Neural progenitor cell (in vitro differentiated cells): ENCODE data around the gene ANKMY1. TPM values are rescaled to one million over a fixed set of nuclear protein-coding genes. Genes with fewer than 3 reads are reported as not detected.

Experiments used
- DNase-seq: peaks from one replicate; pipeline ENCODE4 v3.0.0-alpha.2; 2016; ENCODE audit warnings: low spot score
- H2AFZ ChIP-seq: fragments of 200-600 bp; sonication (generic); replicated peaks from 2 replicates; pipeline ENCODE4 v1.6.1; 2016; ENCODE audit warnings: antibody characterized with exemption
- H3F3A ChIP-seq: fragments of 200-600 bp; sonication (generic); 2 replicates; pipeline ENCODE4 v1.6.1; 2016; ENCODE audit warnings: antibody characterized with exemption, low read depth
- H3K27ac ChIP-seq: fragments of 200-600 bp; sonication (generic); 2 replicates; pipeline ENCODE4 v1.5.1; 2016; ENCODE audit warnings: mild to moderate bottlenecking
- H3K27me3 ChIP-seq: fragments of 200-600 bp; sonication (generic); 2 replicates; pipeline ENCODE4 v1.6.1; 2016; ENCODE audit warnings: mild to moderate bottlenecking, moderate library complexity
- H3K36me3 ChIP-seq: fragments of 200-600 bp; sonication (generic); 2 replicates; pipeline ENCODE4 v1.5.1; 2016
- H3K4me1 ChIP-seq: fragments of 200-600 bp; sonication (generic); 2 replicates; pipeline ENCODE4 v1.6.1; 2016; ENCODE audit warnings: mixed run types
- H3K4me2 ChIP-seq: fragments of 200-600 bp; sonication (generic); 2 replicates; pipeline ENCODE4 v1.6.1; 2016
- H3K4me3 ChIP-seq: fragments of 200-600 bp; sonication (generic); 2 replicates; pipeline ENCODE4 v1.5.1; 2016
- H3K79me2 ChIP-seq: fragments of 200-600 bp; sonication (generic); 2 replicates; pipeline ENCODE4 v1.6.1; 2016; ENCODE audit warnings: low read depth
- H3K9ac ChIP-seq: fragments of 200-600 bp; sonication (generic); 2 replicates; pipeline ENCODE4 v1.6.1; 2016
- H3K9me3 ChIP-seq: fragments of 200-600 bp; sonication (generic); 2 replicates; pipeline ENCODE4 v1.5.1; 2016; ENCODE audit warnings: low read depth
- H4K20me1 ChIP-seq: fragments of 200-600 bp; sonication (generic); 2 replicates; pipeline ENCODE4 v1.6.1; 2016; ENCODE audit warnings: low read depth
- H3K27ac Mint-ChIP-seq: 3 replicates; pipeline ENCODE4 v1.8.0; 2021; ENCODE audit warnings: mixed read lengths
- H3K27me3 Mint-ChIP-seq: 2 replicates; pipeline ENCODE4 v1.8.0; 2022; ENCODE audit warnings: low read depth, mild to moderate bottlenecking, inconsistent platforms, moderate library complexity, mixed read lengths; ENCODE audit not compliant: insufficient read depth
- H3K36me3 Mint-ChIP-seq: 3 replicates; pipeline ENCODE4 v1.8.0; 2021; ENCODE audit warnings: mixed read lengths
- H3K4me1 Mint-ChIP-seq: 3 replicates; pipeline ENCODE4 v1.8.0; 2021; ENCODE audit warnings: mixed read lengths
- H3K4me3 Mint-ChIP-seq: 3 replicates; pipeline ENCODE4 v1.8.0; 2021; ENCODE audit warnings: mild to moderate bottlenecking, moderate library complexity, mixed read lengths
- H3K9me3 Mint-ChIP-seq: 3 replicates; pipeline ENCODE4 v1.8.0; 2020; ENCODE audit warnings: mixed read lengths
- CTCF ChIP-seq: fragments of 200-600 bp; sonication (generic); IDR thresholded peaks from 2 replicates; pipeline ENCODE4 v1.5.1; 2017; ENCODE audit warnings: antibody characterized with exemption, mild to moderate bottlenecking
- EZH2 ChIP-seq: fragments of 200-600 bp; sonication (generic); IDR thresholded peaks from 2 replicates; pipeline ENCODE4 v1.6.1; 2017; ENCODE audit warnings: antibody characterized with exemption, mild to moderate bottlenecking, moderate library complexity
- EZH2phosphoT487 ChIP-seq: fragments of 200-600 bp; sonication (generic); IDR thresholded peaks from 2 replicates; pipeline ENCODE4 v1.6.1; 2017; ENCODE audit warnings: antibody characterized with exemption
- total RNA-seq: library from RNA; depleted of rRNA; stranded (reverse); fragments of >200 nt; gene quantifications from 2 replicates; pipeline ENCODE4 v1.2.3, GENCODE V29; 2015; ENCODE audit warnings: low replicate concordance

Gene ANKMY1
- total RNA-seq, 1 donor from 2014 or later: 4.2 TPM

- no peak overlapping the region for H3K4me2 ChIP-seq
- H3K27me3 ChIP-seq: peaks cover 4% of the 10 kb centered on the region
- H3K9me3 ChIP-seq: no peaks in the 10 kb centered on the region
- H3K4me3 ChIP-seq: no peak overlapping the region
- Mint-ChIP-seq H3K9me3 (peaks cover 59% of the 10 kb centered on the region), H3K27me3 (peaks cover 7% of the 10 kb centered on the region), H3K27ac (no peak overlapping the region), H3K4me3 (no peak overlapping the region), H3K36me3 (peaks cover 53% of the 10 kb centered on the region), H3K4me1 (peaks cover under 1% of the 10 kb centered on the region)
- no peak overlapping the region for H3K9ac ChIP-seq
- no peaks in the 10 kb centered on the region for H3K79me2 ChIP-seq
- H2AFZ ChIP-seq: no peak overlapping the region
- no peak for DNase-seq
- H3K27ac ChIP-seq: no peak overlapping the region
- H3K36me3 ChIP-seq: no peaks in the 10 kb centered on the region
- H4K20me1 ChIP-seq: no peaks in the 10 kb centered on the region
- no peaks in the 10 kb centered on the region for H3K4me1 ChIP-seq
- H3F3A ChIP-seq: no peaks in the 10 kb centered on the region
- TF ChIP-seq EZH2: no peak
- TF ChIP-seq EZH2phosphoT487: no peak
- TF ChIP-seq CTCF: no peak
Measured at GRCh38 chr2:240525802-240526201, 32.0 kb downstream of the ANKMY1 start.

GRCh38 chr2:240524963-240525718 lies 32.6 kb downstream of the ANKMY1 start:
- Histone ChIP-seq H3K36me3 (no peaks in the 10 kb centered on the region), H3K79me2 (no peaks in the 10 kb centered on the region), H3K27me3 (peaks cover 11% of the 10 kb centered on the region), H3K9ac (no peak overlapping the region), H3K4me2 (no peak overlapping the region), H3K4me3 (no peak overlapping the region), H3F3A (no peaks in the 10 kb centered on the region), H2AFZ (no peak overlapping the region), H3K27ac (no peak overlapping the region), H4K20me1 (no peaks in the 10 kb centered on the region), H3K9me3 (no peaks in the 10 kb centered on the region), H3K4me1 (no peaks in the 10 kb centered on the region)
- Mint-ChIP-seq H3K36me3 (peaks cover 54% of the 10 kb centered on the region), H3K4me3 (no peak overlapping the region), H3K27me3 (peaks cover 10% of the 10 kb centered on the region), H3K4me1 (peaks cover 4% of the 10 kb centered on the region), H3K27ac (no peak overlapping the region), H3K9me3 (peaks cover 56% of the 10 kb centered on the region)
- TF ChIP-seq EZH2: no peak
- TF ChIP-seq EZH2phosphoT487: no peak
- no peak for DNase-seq

GRCh38 chr2:240523451-240524281 lies 34.1 kb downstream of the ANKMY1 start:
- DNase-seq: no peak
- H3K27ac Mint-ChIP-seq: no peak overlapping the region
- Histone ChIP-seq H3K79me2 (no peaks in the 10 kb centered on the region), H3K27me3 (peaks cover 26% of the 10 kb centered on the region), H3K4me3 (no peak overlapping the region), H3K9ac (no peak overlapping the region), H3K4me2 (no peak overlapping the region), H3K27ac (no peak overlapping the region), H3K9me3 (no peaks in the 10 kb centered on the region), H3F3A (peaks cover 4% of the 10 kb centered on the region), H3K36me3 (no peaks in the 10 kb centered on the region), H4K20me1 (no peaks in the 10 kb centered on the region), H3K4me1 (peaks cover 7% of the 10 kb centered on the region), H2AFZ (no peak overlapping the region)
- peaks cover 46% of the 10 kb centered on the region for H3K9me3 Mint-ChIP-seq
- H3K36me3 Mint-ChIP-seq: peaks cover 49% of the 10 kb centered on the region
- H3K27me3 Mint-ChIP-seq: peaks cover 12% of the 10 kb centered on the region
- TF ChIP-seq EZH2: no peak
- no peak for TF ChIP-seq EZH2phosphoT487
- TF ChIP-seq CTCF: no peak
- H3K4me1 Mint-ChIP-seq: peaks cover 4% of the 10 kb centered on the region
- H3K4me3 Mint-ChIP-seq: no peak overlapping the region
